ENCODE measurements around the gene PRKAG1.
A peak's percentile ranks its signal among the peaks of the same experiment; 100 is the strongest.

The PRKAG1 gene

DNA sequence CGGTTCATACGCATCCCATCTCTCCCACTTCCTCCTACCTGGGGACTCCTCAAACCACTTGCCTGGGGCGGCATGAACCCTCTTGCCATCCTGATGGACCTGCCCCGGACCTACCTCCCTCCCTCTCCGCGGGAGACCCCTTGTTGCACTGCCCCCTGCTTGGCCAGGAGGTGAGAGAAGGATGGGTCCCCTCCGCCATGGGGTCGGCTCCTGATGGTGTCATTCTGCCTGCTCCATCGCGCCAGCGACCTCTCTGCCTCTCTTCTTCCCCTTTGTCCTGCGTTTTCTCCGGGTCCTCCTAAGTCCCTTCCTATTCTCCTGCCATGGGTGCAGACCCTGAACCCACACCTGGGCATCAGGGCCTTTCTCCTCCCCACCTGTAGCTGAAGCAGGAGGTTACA, 36.8 kb downstream of the PRKAG1 start:
- no peak for DNase-seq (ENCODE audit: low read depth)

DNA sequence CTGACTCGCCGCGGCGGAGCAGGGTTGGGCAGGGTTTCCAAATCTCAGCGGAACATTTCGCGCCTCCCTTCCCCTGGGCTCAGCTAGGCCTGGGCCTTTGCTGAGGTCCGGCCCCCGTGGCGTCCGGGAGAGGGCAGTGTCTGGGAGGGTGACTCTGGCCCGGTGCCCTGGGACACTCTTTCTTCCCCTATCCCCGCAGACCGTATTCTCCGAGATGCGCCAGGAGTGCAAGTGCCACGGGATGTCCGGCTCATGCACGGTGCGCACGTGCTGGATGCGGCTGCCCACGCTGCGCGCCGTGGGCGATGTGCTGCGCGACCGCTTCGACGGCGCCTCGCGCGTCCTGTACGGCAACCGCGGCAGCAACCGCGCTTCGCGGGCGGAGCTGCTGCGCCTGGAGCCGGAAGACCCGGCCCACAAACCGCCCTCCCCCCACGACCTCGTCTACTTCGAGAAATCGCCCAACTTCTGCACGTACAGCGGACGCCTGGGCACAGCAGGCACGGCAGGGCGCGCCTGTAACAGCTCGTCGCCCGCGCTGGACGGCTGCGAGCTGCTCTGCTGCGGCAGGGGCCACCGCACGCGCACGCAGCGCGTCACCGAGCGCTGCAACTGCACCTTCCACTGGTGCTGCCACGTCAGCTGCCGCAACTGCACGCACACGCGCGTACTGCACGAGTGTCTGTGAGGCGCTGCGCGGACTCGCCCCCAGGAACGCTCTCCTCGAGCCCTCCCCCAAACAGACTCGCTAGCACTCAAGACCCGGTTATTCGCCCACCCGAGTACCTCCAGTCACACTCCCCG, 37.4 kb downstream of the PRKAG1 start:
- no peak for DNase-seq (ENCODE audit: low read depth)

DNA sequence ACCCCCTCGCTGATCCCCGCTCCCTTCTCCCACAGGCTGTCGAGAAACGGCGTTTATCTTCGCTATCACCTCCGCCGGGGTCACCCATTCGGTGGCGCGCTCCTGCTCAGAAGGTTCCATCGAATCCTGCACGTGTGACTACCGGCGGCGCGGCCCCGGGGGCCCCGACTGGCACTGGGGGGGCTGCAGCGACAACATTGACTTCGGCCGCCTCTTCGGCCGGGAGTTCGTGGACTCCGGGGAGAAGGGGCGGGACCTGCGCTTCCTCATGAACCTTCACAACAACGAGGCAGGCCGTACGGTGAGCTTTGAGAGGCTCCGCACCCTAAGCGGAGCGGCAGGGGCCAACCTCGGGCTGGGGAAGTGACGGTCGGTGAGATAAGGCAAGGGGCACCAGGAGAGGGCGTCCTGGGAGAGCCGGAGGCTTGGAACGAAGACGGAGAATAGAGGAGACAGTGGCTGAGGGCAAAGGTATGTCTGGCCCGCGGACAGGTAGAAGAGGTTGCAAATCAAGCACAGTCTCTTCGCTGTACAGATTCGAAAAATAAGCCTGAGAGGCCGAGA, 38.1 kb downstream of the PRKAG1 start:
- no peak for DNase-seq (ENCODE audit: low read depth)

DNA sequence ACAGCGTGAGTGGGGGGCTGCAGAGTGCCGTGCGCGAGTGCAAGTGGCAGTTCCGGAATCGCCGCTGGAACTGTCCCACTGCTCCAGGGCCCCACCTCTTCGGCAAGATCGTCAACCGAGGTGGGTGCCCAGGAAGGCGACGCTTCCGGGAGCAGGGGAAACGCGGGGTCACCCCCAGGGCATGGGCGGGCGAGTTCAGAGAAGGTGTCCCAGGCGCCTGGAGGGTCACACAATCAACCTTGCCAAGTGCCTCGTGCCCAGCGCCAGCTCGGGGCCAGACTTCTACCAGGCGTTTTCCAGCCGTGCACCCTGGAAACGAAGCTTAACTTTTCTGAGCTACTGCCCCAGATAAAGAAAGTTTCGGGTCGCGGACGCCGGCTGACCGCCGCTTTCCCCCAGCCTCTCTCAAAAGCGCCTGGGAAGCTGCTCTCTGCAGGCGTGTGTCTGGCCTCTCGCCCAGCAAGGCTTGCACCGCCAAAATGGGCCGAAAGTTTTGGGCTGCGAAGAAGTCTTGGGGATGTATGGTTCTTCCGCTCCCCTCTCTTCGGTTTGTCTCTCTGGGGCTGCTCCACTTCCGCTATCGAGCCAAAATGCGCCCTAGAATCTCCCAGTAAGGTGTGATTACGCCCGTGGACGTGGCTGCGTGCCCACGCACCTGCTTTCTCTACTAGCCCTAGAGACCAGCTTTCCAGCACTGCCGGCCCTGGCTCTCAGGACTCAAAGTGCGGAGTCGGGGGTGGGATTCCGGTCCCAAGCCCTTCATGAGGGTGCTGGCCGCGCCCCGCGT, 38.8 kb downstream of the PRKAG1 start:
- DNase-seq (ENCODE audit: low read depth), result no peak

DNA sequence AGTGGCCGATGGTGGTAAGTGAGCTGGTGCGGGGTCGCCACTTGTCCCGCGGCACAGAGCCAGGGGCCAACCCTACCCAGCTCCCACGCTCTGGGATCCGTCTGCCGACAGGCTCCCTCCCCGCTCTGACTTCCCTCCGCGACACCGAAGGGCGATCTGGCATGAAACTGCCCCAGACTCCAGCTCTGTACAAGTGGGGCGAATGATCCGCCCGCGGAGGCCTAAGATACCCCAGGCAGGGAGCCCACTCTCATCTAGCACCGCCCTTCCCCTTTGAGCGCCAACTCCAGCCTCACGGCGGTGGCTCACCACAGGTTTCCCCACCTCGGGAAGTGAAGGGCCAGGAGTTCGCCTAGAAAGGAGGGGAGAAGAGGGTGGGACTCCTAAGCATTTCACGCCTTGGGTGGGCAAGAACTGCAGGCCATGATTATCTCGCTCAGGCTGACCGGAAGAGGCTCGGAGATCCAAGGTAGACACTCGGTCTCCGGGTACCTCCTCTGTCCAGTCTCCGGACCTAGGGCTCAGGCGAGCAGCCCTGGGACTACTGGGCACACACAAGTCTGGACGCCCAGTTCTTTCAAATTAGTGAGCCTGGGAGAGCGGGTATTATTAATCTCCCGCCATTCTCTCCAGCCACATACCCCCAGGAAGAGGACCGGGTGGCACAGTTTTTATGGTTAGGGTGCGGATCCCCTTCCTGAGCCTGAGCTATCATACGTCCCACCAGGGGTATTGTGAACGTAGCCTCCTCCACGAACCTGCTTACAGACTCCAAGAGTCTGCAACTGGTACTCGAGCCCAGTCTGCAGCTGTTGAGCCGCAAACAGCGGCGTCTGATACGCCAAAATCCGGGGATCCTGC, 39.6 kb downstream of the PRKAG1 start:
- no peak for DNase-seq (ENCODE audit: low read depth)

DNA sequence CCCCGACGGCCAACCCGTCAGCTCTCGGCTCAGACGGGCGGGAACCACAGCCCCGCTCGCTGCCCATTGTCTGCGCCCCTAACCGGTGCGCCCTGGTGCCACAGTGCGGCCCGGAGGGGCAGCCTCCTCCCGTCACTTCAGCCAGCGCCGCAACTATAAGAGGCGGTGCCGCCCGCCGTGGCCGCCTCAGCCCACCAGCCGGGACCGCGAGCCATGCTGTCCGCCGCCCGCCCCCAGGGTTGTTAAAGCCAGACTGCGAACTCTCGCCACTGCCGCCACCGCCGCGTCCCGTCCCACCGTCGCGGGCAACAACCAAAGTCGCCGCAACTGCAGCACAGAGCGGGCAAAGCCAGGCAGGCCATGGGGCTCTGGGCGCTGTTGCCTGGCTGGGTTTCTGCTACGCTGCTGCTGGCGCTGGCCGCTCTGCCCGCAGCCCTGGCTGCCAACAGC, 40.3 kb downstream of the PRKAG1 start, which contains the start of gene WNT1:
Gene WNT1 (plus strand): TSS at position 32 of the 450 bp plus-strand sequence. CDS start 329 bp downstream, at position 361.
- no peak for DNase-seq (ENCODE audit: low read depth)

DNA sequence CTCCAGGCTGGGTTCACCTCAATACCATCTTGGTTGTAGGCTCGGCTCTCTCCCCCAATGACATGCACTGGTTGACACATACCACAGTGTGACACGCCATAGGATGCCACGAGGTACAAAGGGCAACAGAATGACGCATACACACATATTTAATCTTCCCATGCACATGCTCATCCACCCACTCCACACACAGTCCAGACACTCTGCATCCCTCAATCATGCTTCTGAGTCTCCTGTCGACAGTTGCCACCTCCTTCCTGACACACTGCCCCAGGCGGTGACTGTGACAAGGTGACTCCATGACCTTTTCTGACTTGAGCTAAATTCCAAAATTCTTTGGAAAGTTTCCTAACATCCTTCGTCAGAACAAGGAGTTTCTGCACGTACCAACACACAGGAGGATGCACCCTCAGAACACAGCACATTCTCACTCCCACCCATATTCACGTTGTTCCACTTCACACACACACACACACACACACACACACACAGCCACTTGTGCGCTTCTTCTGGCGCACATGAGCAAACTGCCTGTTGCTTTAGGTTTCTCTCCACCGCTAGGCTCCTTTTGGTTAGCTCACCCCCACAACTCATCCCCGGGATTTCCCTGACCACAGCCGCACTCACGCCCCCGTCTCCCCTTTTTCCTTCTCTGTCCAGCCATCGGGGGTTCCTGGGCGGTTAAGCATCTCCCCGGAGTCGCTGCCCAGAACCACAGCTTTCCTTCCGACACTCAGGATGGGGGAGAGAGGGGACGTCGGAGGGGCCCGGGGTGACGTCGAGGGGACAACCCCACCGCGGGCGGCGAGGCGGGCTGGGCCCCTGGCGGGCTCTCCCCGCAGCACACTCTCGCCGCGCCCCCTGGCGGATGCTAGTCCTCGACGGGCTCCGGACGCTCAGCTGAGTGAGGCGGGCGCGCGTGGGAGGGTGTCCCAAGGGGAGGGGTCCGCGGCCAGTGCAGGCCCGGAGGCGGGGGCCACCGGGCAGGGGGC, 41.0 kb downstream of the PRKAG1 start:
- peak; percentile 63 for DNase-seq (ENCODE audit: low read depth)

DNA sequence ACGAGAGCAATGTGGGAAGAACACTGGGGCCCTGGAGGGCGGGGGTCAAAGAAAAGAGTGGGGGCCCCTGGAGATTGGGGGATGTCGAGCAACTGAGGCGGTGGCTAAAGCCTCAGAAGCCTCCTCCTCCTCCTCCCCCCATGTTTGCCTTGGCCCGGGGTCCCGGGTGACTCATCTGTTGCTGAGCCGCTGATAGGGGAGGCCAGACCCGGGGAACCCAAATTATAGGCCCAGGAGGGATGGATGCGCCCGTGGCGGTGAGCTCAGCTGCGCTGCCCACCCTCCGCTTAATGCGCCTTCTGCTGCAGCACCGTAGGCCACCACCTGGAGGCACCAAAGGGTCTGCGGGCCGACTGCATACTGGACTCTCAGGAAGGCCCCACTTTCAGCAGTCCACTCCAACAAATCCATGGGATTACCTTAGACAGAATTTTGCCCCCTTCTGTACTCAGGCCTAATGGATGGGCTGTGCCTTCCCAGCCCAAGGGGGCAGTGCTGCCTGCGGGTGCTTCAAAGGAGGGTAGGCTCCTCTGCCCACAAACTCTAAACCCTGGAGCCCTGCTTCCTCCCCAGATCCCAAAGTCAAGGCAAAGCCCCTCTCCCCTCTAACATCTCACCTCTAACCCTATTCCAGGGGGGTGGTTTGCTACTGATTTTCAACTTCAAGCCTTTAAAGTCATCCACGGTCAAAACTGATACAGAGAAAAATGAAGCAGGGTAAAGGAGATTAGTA, 44.5 kb downstream of the PRKAG1 start:
- no peak for DNase-seq (ENCODE audit: low read depth)

DNA sequence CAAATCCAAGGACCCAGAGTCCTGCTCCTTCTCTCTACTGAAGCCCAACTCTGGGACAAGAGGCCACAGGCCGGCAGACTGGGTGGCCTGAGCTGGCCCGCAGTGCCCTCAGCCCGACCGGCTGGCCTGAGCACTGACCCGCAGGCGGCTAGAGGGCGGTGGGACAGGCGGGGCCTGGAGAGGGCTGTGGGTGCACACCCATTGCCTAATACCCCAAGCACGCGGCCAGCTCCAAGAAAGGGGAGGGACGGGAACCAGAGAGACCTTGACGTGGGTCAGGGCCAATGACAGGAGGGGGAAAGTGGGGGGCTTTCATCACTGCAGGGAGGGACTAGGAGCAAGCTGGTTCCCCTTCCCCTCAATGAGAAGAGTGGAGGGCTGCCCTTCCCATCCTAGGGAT, 45.0 kb downstream of the PRKAG1 start:
- no peak for DNase-seq (ENCODE audit: low read depth)

DNA sequence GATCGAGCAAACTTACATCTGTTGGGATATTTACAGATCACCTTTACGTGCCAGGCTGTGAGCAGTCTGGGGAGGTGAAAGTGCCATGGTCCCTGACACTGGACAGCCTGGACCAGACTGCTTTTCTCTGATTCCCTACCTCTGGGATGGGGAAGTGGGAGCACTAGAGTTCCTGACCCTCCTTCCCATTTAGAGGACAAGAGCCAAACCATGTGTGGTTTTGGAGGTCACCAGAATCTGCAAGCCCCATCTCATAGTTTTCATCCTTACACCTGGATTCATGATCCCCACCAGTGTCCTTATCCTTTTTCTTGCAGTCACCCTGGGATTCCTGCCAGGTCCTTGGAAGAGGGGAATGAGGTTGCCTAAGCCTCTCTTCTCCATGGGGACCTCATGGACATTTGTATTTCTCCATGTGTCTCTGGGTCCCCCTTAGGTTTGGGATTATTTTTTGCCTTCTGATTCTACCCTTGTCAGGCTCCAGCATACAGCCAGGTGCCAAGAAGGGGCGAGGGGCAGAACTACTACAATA, 45.6 kb downstream of the PRKAG1 start:
- DNase-seq (ENCODE audit: low read depth), result no peak

DNA sequence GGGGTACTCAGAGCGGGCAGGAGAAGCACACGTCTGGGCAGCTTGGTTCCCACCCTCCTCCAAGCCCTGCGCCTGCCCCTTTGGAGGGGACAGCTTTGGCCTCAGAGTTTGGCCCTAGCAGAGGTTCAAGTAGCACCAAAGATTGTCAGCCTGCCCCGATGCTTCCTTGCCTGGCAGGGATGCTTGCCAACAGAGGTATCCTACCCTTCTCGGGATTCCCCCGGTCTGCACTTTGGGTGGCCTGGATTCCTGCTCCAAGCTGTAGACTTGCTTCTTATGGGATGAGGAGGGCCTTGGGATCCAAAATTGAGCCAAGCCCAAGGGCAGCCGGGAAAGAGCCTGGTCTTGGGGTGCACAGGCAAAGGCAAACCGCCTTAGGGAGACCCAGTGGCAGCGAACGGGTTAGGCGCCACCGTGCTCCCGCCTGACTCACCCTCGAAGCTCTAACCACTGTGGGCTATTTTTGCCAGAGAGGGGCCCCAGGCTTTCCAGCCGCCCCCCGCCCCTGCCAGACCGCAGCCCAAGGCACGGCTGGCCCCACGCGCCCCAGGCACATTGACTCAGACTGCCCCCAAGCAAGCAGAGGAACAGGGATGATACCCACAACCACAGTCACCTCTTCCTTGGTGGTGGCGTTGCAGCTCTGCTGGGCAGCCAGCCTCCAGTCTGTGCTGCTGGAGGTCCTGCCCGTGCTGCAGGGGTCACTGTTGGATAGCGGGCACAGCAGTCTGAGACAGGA, 46.2 kb downstream of the PRKAG1 start:
- DNase-seq (ENCODE audit: low read depth), result no peak

DNA sequence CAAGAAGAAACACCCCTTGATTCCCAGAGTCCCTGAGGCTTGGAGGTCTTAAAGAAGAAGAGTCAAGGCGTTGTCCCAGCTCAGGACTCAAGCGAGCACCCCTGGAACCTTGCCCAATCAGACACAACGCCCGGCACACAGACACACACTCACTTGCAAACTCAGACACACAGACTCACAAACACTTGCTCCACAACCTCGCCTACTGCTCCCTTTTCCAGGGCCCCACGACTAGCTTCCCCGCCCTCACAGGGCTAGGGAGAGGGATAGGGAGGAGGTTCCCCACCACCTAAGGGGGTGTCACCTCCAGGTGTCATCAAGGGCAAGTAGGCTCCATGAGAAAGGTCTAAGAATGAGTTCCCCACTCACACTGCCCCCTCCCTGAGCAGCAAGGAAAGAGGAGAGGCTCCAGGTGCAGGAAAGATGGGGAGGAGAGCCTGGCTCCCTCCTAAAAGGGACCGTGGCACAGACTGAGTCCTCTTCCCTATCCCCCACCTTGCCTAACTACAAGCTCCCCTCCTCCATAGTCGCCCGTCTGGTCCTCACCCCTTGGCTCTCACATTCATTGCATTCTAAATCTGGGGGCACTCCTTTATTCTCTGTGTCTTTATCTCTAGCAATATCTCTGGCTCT, 47.8 kb downstream of the PRKAG1 start:
- no peak for DNase-seq (ENCODE audit: low read depth)

DNA sequence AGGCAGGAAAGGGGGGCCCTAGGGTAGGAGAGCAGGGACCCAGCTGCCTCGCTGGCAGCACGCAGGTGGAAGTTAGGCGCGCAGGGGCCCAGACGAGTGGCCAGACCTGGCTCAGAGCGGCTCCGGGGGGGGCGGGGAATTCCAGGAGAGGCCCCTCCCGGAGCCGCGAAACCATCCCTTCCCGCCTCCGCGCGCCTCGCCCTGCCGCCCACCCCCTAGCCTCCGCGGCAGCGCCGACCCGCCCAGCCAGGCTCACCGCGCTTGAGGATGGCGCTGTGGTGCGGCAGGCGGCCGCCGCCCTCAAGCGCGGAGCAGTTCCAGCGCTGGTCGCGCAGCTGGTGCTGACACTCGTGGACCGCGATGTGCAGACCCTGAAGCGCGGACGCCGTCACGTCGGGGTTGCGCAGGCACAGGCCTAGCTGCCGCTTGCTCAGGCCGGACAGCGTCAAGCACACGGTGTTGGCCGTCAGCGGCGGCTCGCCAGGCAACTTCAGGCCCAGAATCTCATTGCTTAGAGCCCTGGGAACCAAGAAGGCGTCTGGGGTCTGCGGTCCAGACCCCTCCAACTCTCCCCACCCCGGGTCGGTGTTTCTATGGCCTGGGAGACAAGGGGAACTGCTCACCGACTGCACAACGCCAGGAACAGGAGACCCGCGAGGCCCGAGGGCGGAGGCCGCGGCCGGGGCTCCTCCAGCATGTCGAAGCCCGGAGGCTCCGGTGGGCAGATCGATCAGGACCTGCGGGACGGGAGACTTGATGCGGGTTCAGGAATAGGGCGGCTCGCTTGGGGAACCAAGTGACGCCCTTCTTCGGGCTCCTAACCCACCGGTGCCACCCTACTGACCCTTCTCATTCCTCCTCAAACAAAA, 48.5 kb downstream of the PRKAG1 start:
- no peak for DNase-seq (ENCODE audit: low read depth)

DNA sequence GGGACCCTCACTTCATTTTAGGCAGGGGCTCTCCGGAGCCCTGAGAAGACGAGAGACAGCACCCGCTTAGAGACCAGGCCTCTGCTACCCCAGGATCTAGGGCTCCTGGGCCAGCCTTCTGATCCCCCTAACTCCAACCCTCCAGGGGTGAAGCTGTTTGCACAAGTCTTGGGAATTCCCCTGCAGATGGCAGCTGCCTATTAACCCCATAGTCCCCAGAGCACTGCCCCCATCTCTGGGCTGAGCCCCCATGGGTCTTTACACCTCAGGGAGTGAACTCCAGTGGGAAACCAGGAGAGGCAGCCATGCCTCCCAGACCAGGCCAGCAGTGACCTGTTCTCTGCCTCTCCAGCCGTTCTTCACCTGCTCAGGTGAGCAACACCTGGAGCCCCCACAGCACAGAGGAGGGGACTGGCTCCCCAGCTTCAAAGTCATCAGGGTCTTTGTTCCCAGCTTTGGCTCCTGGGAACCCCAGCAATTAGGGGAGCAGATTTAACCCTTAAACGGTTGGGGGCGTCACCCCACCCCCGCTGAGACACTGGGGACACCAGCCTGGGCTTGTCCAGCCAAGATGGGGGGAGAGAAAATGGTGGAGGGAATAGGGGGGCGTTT, 49.3 kb downstream of the PRKAG1 start:
- DNase-seq (ENCODE audit: low read depth), result no peak

DNA sequence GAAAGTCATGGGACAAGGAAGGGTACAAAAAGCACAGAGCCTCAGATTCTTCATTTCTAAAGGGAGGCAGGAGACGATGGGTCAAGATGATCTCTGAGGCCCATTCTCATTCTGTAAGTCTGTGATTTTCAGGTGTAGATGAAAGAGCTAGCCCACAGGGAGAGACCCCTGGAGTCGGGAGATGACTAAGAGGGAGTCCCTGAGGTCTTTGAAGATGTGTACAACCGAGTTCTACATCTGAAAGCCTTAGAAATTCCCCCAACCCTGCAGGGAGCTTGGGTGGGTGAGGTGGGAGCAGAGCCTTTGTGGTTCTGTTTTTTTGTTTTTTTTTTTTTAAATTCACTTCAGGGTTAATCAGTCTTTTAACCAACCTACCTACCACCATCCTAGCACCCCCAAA, 50.1 kb downstream of the PRKAG1 start:
- no peak for DNase-seq (ENCODE audit: low read depth)

DNA sequence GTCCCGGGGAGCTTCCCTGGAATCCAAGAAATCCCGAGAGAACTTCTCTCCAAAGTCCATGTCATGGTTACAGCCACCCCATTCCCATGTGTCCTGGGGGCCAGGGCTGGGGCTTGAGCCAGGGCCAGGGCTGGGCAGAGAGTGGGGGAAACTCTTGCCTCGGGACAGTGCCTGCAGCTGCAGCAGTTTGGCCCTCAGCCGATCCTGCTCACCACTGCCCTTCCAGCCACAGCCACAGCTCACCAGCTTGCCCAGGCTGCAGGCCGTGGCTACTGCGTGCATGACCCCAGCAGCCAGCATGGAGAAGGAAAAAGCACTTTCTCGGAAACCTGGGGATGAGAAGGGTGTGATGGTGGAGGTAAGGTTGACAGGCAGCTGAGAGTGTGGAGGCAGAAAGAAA, 50.6 kb downstream of the PRKAG1 start:
- no peak for DNase-seq (ENCODE audit: low read depth)
